ENCODE data around the gene GNAO1. TPM values are rescaled to one million over a fixed set of nuclear protein-coding genes. Genes with fewer than 3 reads are reported as not detected.

GNAO1 gene
- total RNA-seq, 1 experiment from 2014 or later, result 0.68 TPM

DNA sequence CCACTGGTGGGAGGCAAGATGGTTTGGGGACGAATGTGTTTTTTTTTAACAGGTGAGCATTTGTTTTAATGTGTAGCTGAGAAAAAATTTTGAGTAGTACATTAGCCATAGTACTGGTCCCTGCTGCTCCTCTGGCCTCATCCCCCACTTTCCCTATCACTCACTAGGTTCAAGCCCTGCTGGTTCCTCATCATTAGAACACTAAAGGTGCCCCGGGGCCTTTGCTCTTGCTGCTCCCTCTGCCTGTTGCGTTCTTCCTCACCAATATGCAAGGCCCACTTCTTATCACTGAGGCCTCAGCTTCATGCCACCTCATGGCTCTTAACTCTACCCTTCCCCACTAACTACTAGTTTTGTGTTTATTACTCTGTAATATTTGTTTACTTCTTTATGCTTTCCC lies 74.5 kb downstream of the GNAO1 start:
- DNase-seq (ENCODE audit: low spot score), result no peak

DNA sequence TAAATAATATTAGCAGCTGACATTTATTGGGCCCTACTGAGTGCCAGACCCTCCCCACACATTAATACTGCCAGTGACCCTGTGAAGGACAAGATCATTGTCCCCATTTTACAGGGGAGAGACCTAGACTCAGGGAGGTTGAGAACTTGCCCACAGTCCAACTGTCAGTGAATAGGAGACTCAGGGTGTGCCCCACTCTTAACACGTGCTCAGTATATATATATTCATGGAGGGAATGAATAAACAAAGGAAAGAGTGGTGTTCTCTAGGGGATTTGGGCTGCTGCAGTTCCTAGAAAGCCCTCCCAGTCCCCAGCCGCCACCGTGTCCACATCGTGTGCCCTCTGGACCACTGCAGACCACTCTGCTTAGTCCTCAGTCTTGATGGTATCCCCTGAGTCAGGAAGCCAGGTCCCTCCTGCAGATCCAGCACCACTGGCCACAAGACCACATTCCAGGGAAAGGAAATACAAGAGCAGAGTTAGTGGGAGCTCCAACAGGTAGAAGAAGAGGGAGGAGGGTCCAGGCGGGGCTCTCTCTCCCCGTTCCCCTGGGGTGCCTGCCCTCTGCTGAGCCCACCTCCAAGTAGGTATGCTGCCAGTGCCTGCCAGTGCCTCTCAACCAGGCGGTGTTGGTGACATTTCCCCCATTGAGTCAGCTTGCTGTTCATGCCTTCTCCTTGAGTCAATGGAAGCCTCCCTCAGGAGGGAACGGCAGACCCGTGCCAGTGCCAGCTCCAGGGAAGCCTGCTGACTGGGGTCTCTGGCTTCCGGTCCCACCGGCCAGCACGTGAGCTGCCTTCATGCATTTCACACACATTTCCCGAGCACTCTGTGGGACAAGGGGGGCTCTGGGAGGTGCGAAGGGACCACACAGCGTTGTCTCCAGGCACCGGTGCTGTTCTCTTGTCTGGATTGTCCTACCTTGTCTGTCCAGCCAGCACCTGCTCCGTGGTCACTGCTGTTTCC lies 75.6 kb downstream of the GNAO1 start:
- no peak for DNase-seq (ENCODE audit: low spot score)

DNA sequence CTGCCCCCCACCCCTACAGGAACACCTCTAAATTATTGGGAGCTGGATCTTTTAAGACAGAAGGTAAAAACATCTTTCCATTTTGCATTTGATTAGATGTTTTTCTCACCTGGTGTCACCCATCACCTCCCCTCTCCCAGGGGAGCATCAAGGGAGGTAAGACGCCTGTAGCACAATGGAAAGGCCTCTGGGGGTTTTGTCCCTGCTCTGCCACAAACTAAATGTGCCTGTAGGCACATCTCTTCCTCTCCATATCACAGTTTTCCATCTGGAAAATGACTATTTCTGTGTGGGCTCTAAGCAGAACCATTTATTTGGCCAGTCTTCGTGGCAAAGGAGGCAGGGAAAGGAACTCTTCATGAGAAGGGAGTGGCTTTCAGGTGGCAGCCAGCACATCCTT lies 76.6 kb downstream of the GNAO1 start:
- DNase-seq (ENCODE audit: low spot score), result no peak

DNA sequence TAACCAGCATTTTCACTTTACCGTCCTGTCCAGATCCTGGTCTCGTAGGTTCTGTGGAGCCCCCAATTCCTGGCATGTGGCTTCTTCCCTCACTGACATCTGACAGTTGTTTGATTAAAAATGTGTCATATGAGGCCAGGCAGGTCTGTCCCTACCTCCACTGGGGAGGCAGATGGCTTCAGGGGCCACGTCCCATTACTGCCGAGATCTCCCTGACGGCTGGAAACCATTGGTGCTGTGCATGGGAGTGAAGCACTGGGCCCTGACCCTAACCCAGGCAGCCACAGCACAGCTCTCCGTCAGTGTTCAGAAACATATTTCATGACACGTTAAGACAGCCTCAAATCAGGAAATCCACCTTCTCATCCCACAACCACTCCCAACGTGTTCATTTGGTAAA lies 77.5 kb downstream of the GNAO1 start:
- no peak for DNase-seq (ENCODE audit: low spot score)

DNA sequence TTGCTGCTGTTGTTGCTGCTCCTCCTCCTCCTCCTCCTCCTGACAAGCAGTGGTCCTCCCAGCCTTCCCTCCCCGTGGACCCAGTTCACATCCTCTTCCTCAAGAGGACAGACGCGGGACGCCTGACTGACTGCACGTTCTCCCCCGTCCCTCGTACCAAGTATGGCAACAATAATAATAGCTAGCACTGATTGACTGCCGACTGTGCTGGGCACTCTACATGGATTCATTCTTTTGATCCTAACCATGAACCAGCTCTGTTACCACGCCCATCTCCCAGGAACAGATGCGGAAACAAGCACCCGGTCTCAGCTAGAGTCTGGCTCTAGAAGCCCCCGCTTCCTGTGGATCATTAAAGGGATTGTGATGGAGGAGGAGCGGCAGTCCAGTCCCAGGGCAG lies 78.0 kb downstream of the GNAO1 start:
- DNase-seq (ENCODE audit: low spot score), result no peak

DNA sequence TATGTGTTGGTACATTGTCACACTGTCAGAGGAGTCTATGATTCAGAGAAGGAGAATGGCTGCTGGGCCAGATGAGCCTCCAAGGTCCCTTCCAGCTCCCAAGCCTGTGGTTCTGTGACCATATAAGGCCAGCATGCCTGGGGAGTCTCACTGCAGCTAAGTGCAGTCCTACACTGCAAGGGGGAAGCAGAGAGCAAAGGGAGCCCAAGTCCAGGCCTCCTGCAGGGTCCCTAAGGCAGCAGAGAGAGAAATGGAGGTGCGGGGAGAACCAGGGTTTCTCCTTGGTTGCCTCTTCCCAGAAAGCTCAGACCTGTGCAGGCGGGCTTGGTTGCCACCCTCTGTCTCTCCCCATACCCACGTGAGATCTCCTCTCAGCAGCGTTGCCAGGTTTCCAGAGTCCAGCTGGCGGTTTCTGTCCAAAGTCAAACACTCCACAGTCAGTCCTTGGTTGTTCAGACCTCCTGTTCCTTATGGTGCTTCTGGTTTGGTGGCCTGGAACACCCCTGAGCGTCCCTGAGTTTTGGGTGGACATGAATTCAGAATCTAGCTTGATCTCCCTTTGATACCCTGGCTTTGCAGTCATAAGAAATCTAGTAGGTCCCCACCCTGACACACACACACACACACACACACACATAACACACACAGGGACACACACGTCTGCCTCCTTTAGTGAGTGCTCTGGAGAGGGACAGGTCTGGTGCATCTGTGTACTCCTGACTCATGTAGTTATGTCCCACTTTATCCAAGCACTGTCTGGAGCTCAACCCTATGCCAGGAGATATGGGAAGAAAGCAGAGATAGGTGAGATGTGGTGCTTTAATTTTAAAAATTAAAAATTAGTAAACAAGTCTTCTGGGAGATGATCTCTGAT lies 78.8 kb downstream of the GNAO1 start:
- peak; percentile 68 for DNase-seq (ENCODE audit: low spot score)

DNA sequence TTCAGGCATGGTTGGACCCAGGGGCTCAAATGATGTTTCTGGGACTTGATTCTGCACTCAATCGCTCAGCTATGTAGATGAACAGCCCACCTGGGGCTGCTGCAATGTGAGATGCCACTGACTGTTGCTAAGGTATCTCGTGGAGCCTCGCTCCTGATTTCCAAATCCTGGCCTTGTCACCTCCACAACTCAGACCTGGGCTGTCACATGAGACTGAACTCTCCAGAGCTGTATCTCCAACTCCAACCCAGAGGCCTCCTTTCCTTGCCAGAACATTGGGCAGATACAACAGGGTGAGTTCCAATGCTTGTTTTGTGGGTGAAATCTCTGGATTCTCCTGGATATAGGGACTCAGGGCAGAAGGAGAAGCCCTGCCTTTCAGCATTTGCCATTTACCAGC lies 79.5 kb downstream of the GNAO1 start:
- DNase-seq (ENCODE audit: low spot score), result no peak

DNA sequence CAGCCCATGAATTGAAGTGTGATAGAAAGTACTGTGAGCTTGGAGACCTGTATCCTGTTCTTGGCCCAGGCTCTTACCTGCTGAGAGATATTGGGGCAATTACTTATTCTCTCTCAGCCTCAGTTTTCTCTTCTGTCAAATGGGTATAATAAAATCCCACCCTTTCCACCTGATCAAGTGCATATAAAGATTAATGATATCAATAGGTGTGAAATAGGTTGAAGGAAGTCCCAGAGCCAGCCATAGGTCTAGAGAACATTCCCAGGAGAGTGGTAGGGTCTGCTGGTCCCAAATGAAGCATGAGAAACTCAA lies 81.2 kb downstream of the GNAO1 start:
- no peak for DNase-seq (ENCODE audit: low spot score)

DNA sequence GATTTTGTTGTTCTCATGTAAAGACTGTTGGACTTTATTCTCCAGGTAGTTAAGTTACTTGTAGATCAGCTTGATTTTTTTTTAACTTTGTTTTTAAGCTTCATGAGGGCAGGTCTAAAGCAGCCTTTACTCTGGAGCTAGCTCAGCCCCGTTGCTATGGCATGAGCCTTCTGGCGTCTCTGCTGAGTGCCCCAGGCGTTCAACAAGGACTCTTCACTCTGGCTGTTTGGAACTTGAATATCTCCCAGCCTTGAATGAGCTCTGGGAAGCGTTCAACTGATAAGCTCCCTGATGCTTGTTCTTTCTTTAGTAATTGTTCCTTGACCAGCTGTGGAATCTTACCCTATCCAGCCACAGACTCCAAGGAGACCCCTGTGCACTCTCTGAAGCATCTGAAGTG lies 82.3 kb downstream of the GNAO1 start:
- DNase-seq (ENCODE audit: low spot score), result no peak

DNA sequence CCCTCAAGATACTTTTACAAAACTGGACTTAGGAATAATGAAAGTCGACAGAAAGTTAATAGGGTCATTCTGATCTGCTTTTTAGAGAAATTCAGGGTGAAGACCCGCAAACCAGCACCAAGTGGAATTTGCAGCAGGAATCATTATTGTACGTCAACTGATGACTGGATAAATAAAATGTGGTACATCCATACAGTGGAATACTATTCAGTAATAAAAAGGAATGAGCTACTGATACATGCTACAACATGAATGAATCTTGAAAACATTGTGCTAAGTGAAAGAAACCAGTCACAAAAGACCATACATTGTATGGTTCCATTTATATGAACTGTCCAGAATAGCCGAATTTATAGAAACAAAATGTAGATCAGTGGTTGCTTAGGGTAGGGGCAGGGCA lies 83.1 kb downstream of the GNAO1 start:
- no peak for DNase-seq (ENCODE audit: low spot score)

DNA sequence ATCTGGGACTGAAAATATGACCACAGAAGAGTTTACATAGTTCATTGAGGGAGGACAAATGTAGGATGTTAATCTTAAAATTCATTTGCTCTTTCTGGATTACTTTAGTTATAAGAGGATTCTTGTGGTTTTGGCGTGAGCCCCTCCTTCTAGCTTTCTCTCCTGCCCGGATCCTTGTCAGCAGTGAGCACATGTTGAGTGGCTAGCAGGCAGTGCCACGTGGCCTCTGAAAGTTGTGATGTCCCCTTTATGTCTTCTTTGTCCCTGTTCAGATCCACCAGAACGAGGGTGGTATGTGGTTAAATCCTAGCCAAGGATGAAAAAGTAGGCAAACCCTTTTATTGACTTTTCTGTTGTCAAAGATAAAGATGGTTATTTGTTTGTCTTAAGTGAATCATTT lies 83.8 kb downstream of the GNAO1 start:
- DNase-seq (ENCODE audit: low spot score), result no peak

DNA sequence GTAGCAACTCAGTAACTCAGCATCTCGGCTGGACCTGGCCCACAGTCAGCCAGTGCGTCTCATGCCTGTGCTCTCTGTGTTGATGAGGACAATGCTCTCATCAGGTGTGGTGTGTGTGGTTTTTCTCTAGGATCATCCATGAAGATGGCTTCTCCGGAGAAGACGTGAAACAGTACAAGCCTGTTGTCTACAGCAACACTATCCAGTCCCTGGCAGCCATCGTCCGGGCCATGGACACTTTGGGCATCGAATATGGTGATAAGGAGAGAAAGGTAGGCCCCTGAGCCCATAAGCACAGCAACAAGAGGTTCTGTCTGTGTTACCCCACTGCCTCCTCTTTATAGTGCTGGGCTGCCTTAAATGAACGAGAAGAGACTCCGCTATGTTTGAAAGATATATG lies 84.5 kb downstream of the GNAO1 start:
- DNase-seq (ENCODE audit: low spot score), result no peak

DNA sequence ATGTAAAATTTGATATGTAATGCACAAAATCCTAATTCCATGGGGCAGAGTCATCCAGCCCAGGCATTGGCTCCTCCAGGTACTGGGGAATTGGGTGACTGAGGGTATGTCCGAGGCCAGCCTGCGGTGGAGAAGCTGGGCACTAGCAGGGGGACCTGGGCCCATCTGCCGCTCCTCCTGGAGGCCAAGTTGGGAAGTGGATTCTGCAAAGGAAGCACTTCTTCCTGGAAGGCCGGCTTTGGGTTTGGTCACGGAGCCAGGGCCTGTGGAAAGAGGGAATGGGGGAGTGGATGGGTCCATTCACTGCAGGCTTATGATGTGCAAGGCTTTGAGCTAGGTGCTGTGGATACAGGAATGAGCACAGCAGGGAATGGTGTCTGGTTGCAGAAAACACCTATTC lies 85.8 kb downstream of the GNAO1 start:
- no peak for DNase-seq (ENCODE audit: low spot score)

DNA sequence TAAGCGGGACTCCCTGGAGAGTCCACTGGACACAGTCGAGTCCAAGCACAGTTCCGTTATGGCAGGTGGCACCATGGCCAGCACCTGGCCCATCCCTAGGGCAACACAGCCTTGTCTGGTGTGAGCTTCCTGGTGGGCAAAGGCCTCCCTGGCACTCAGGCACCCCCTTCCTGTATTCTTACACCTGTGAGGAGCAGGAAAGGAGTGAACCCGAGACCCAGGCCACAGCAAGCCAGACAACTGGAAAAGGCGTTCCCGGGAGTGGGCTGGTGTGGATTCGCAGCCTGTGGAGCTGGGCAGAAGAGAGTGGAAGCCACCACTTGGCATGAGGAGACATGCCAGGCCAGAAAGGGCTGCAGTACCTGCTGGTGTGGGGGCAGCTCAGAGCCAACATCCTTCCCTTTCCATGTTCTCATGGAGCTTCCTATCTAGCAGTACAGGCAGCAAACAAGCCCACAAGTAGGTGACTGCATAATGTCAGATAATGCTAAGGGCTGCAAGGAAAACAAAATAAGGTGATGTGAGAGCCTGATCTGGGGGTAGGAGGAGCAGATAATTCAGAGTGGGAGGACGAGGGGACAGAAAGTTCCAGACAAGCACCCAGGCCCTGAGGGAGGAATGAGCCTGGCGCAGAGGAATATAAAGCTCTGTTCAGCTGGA lies 87.0 kb downstream of the GNAO1 start:
- no peak for DNase-seq (ENCODE audit: low spot score)

DNA sequence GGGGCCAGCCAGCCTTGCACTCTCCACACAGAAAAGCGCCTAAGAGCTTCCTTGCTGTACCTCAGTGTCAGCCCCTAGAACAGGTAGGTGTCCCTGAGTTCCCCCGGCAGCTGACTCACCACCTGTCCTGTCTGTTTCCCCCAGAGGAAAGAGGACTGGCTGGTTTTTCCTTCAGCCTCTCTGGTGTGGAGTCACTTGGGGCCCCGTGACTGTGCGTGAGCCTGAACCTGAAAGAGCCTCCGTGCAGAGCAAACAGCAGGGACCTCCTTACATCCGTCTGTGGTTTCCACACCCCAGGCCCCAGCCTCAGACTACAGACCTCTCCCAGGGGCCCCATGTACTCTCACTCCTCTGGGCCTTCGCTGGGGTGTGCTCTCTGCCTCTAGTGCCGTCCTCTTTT lies 87.8 kb downstream of the GNAO1 start:
- no peak for DNase-seq (ENCODE audit: low spot score)

DNA sequence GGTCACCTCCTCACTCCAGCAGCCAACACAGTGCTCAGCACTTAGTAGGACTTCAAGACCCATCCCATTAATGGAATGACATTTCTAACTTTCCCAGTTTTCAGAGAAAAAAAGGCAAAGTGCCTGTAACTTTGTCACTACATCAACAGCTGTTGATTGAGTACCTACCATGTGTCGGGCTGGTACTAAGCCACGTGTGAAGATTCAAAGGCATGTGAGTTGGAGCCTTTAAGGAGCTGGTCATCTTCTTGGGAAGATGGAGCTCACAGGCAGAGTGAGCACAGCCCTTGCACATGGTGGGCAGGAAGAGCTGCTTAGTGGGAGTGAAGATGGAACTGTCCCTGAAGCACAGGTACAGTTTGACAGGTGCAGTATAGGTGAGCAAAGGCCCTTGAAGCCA lies 88.6 kb downstream of the GNAO1 start:
- no peak for DNase-seq (ENCODE audit: low spot score)

DNA sequence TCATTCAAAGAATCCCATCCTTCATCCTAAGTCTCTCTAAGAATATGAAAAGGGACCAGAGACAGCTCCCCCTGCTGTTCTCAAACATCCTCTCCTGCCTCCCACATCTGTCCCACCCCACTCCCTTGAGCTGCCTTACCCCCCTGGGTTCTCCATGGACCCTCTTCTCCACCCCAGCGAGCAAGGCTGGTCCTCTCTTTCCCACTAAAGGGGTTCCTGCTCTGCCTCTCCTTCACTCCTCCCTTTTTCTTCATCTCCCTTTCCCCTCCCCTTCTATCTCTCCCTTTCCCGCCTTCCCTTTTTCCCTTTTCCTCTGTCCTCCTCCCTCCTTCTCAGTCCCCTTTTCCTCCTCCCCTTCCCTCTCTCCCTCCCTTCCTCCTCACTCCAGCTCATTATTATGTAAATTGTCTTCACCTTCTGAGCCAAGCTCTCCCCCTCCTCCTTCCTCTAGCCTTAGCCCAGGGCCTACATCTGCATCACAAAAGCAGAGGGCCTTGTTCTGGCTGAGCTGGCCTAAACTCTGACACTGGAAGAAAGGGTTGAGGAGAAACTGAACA lies 90.0 kb downstream of the GNAO1 start:
- no peak for DNase-seq (ENCODE audit: low spot score)

DNA sequence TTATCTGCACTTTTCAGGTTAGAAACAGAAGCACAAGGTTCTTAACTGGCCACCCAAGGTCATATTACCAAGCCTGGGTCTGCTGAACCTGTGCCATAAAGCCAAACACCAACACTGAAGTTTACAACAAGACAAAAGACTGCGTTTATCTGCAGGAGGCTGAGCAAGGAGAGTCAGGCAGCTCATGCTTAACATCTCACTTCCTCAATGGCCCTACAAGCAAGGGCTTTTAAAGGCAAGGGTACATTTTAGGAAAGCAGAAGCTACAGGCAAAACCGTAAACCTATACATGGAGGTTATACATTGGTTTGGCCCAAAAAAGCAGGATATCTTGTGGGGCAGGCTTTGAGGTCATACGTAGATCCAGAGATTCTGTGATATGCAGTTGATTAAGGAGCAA lies 91.2 kb downstream of the GNAO1 start:
- no peak for DNase-seq (ENCODE audit: low spot score)

DNA sequence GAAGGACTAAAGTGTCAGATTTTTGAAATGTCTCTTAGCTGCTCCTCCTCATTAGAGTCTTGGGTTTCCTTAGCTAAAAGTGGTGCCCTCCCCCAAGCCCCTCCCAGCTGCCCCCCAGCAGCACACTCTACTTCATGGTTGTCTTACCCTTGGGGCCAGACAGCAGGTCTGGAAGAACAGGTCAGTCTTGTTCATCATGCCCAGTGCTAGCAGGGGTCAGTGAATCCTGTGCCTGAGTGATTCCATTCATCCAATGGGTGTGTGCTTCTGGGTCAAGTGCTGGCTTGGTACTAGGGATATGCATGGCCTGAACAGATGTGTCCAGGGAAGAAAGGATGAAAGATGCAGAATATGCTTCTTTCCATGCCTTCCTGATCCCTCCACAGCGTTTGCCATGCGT lies 93.2 kb downstream of the GNAO1 start:
- DNase-seq (ENCODE audit: low spot score), result no peak

DNA sequence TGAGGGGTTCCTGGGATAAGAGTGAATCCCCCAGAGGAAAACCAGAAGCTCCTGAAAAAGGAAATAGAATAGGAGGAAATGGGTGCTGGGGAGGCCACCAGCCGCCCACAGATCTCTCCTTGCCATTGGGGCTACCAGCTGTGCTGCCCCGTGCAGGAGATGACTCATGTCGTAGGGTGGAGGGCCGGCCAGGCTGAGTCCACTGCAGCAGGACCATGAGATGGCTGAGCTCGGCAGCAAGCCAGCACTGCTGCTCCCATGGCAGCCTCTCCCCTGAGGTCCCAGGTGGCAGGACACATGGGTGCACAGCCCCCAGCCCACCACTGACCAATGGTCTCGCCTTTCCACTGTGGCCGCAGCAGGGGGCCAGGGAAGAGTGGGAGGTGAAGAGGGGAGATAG lies 95.5 kb downstream of the GNAO1 start:
- peak; percentile 25 for DNase-seq (ENCODE audit: low spot score)

DNA sequence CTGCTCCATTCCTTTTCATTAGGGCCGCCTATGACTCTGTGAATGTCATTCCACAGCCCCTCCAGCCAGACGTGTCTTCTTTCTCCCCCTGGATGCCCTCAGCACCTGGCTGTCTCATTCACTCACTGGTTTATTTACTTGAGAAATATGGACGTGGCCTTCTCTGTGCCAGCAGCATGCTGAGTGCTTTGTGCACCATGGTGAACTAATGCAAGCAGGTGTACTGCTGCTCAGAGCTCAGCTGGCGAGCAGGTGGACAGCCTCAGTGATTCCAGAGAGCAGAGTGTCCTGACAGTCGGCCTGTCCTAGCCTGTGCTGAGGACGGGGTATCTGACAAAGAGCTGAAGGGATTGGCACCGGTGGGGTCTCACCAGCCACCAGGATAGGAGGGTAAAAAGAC lies 96.7 kb downstream of the GNAO1 start:
- DNase-seq (ENCODE audit: low spot score), result no peak

DNA sequence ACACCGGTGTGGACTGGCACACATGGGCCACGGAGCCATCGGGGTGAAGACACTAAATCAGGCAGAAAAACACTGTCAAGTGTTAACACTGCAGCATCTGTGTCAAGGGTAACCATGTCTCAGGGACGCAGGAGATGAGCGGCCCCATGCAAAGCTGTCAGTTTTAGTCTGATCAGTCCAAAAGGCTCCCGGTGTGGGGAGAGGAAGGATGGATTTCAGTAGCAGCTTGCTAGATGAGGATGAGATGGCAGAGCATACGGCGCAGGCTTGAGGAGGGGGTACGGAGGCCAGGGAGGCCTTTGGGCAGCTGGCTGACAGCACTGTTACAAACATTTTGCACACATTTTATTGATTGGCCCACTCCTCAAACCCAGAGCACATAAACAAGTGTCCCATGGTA lies 98.1 kb downstream of the GNAO1 start:
- no peak for DNase-seq (ENCODE audit: low spot score)
